GM12892 (cell line): ENCODE data around the gene PIBF1.
"Not testable (repeated sequence)": the region's sequence is repeated elsewhere in the genome, so short reads cannot be mapped to it uniquely, and the experiment has no call there.

Experiments used
- POLR2A ChIP-seq: IDR thresholded peaks from 2 replicates; pipeline ENCODE4 v1.6.1; 2011; ENCODE audit warnings: low read depth, low read length, control low read depth
- TAF1 ChIP-seq: IDR thresholded peaks from 2 replicates; pipeline ENCODE4 v1.6.1; 2011; ENCODE audit warnings: low read depth, mild to moderate bottlenecking, control low read depth, low read length, borderline replicate concordance

- TF ChIP-seq TAF1, POLR2A: not testable (repeated sequence)
Observed at GRCh38 chr13:72901546-72901945, 119.6 kb downstream of the PIBF1 start.
